ENCODE measurements around the gene SMYD2. TPM values are rescaled to one million over a fixed set of nuclear protein-coding genes. Genes with fewer than 3 reads are reported as not detected.
A peak's percentile ranks its signal among the peaks of the same experiment; 100 is the strongest.

SMYD2 gene
- total RNA-seq, 4 donors from 2014 or later, result 6.8 to 41.3 (median 19.2) TPM

GRCh38 chr1:214318356-214318755 lies 37.4 kb downstream of the SMYD2 start:
- Histone ChIP-seq H3K27me3 (no peaks in the 10 kb centered on the region), H3K4me3 (no peak overlapping the region), H3K9me3 (no peaks in the 10 kb centered on the region), H3K27ac (no peak overlapping the region), H3K36me3 (no peaks in the 10 kb centered on the region), H3K4me1 (no peaks in the 10 kb centered on the region)
- peak in 1 of 2 donors; percentile 38 for DNase-seq
- intact Hi-C loops (cut with DNase I; ENCODE audit: low total_unique reads), result loop anchor here (5.0 kb wide), 1 partner anchor 56 kb away; no protein-coding TSS in a partner anchor
- TF ChIP-seq POLR2A (IDR thresholded peaks at IDR 0.05) (no peak), CTCF (IDR thresholded peaks at IDR 0.05) (no peak)

- intact Hi-C loops (cut with DNase I; ENCODE audit: low total_unique reads), result loop anchor here (5.0 kb wide), 1 partner anchor 57 kb away; no protein-coding TSS in a partner anchor
- H3K9me3 ChIP-seq, result no peaks in the 10 kb centered on the region
- H3K36me3 ChIP-seq, result no peaks in the 10 kb centered on the region
- no peaks in the 10 kb centered on the region for H3K27me3 ChIP-seq
- no peak overlapping the region for H3K27ac ChIP-seq
- H3K4me3 ChIP-seq, result no peak overlapping the region
- TF ChIP-seq CTCF (IDR thresholded peaks at IDR 0.05) (no peak), POLR2A (IDR thresholded peaks at IDR 0.05) (no peak)
- DNase-seq, result no peak
- H3K4me1 ChIP-seq, result no peaks in the 10 kb centered on the region
Measured at GRCh38 chr1:214318956-214319736, 38.2 kb downstream of the SMYD2 start.

DNA sequence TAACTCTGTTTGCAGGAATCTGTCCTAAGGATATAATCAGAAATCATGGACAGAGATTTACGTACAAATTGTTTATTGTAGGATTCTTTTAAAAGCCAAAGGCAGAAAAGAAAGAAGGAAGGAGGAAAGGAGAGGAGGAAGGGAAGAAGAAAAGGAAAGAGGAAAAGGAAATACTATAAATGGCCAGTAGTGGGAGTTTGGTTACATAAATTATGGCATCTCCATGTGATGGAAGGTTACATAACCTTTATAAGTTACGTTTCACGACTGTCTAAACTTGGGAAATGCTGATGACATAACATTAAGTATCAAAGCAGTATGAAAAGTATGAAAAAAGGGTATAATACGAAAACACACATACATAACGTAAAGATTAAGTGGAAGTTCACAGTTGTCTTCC lies 39.0 kb downstream of the SMYD2 start:
- Histone ChIP-seq H3K27ac (no peak overlapping the region), H3K36me3 (no peaks in the 10 kb centered on the region), H3K4me3 (no peak overlapping the region), H3K27me3 (no peaks in the 10 kb centered on the region), H3K4me1 (no peaks in the 10 kb centered on the region), H3K9me3 (no peaks in the 10 kb centered on the region)
- TF ChIP-seq POLR2A (IDR thresholded peaks at IDR 0.05) (no peak), CTCF (IDR thresholded peaks at IDR 0.05) (no peak)
- intact Hi-C loops (cut with DNase I; ENCODE audit: low total_unique reads), result loop anchor here (5.0 kb wide), 1 partner anchor 58 kb away; no protein-coding TSS in a partner anchor
- DNase-seq, result no peak

GRCh38 chr1:214321705-214322453 lies 40.9 kb downstream of the SMYD2 start:
- Histone ChIP-seq H3K4me1 (no peaks in the 10 kb centered on the region), H3K4me3 (no peak overlapping the region), H3K36me3 (no peaks in the 10 kb centered on the region), H3K27me3 (no peaks in the 10 kb centered on the region), H3K27ac (no peak overlapping the region), H3K9me3 (no peaks in the 10 kb centered on the region)
- intact Hi-C loops (cut with DNase I; ENCODE audit: low total_unique reads), result no loop called here
- DNase-seq, result no peak
- no peak for TF ChIP-seq CTCF (IDR thresholded peaks at IDR 0.05)
- TF ChIP-seq POLR2A (IDR thresholded peaks at IDR 0.05), result no peak
